Natural killer cell (primary cell): ENCODE measurements around the gene FANK1. TPM values are rescaled to one million over a fixed set of nuclear protein-coding genes. Genes with fewer than 3 reads are reported as not detected.

Experiments
- ATAC-seq, 3 donors: fragments of 150-1000 bp in 2 of 3; fragments of 200-7000 bp in 1 of 3; cut with Tn5 transposase; 1 replicate in 1 of 3; 2 replicates in 2 of 3; pipeline ENCODE4 v1.10.0; 2021; ENCODE audit warnings: mild to moderate bottlenecking in 2 of 3, moderate library complexity in 2 of 3
- DNase-seq, 2 donors: peaks; one replicate each; pipeline versions ENCODE4 v3.0.0 to v3.0.0-alpha.2; 2013 to 2021; ENCODE audit warnings: mixed read lengths in 1 of 2
- H3K27ac ChIP-seq: one replicate; pipeline ENCODE4 v1.5.1; 2013; ENCODE audit warnings: mild to moderate bottlenecking, low read length
- H3K27me3 ChIP-seq: one replicate; pipeline ENCODE4 v1.6.1; 2013; ENCODE audit warnings: low read length; ENCODE audit not compliant: control insufficient read depth, insufficient read depth
- H3K36me3 ChIP-seq: one replicate; pipeline ENCODE4 v1.6.1; 2013; ENCODE audit warnings: low read length; ENCODE audit not compliant: control insufficient read depth, insufficient read depth
- H3K4me1 ChIP-seq: one replicate; pipeline ENCODE4 v1.6.1; 2013; ENCODE audit warnings: low read length; ENCODE audit not compliant: control insufficient read depth, insufficient read depth
- H3K4me3 ChIP-seq: one replicate; pipeline ENCODE4 v1.5.1; 2013; ENCODE audit warnings: low read length
- H3K9me3 ChIP-seq: one replicate; pipeline ENCODE4 v1.6.1; 2013; ENCODE audit warnings: low read length; ENCODE audit not compliant: control insufficient read depth, insufficient read depth
- H3K27ac Mint-ChIP-seq, 2 donors: one replicate each; pipeline ENCODE4 v1.8.0; 2022; ENCODE audit warnings: mild to moderate bottlenecking in 2 of 2, mixed read lengths in 2 of 2, moderate library complexity in 1 of 2
- H3K27me3 Mint-ChIP-seq, 2 donors: one replicate each; pipeline ENCODE4 v1.8.0; 2022; ENCODE audit warnings: low read depth in 2 of 2, mixed read lengths in 2 of 2
- H3K36me3 Mint-ChIP-seq: one replicate; pipeline ENCODE4 v1.8.0; 2022; ENCODE audit warnings: mixed read lengths
- H3K4me1 Mint-ChIP-seq, 2 donors: one replicate each; pipeline ENCODE4 v1.8.0; 2022; ENCODE audit warnings: mixed read lengths in 2 of 2
- H3K4me3 Mint-ChIP-seq: one replicate; pipeline ENCODE4 v1.8.0; 2022; ENCODE audit warnings: mild to moderate bottlenecking, moderate library complexity, mixed read lengths
- H3K9me3 Mint-ChIP-seq, 2 donors: one replicate each; pipeline ENCODE4 v1.8.0; 2022; ENCODE audit warnings: mixed read lengths in 2 of 2
- CTCF ChIP-seq: fragments of 200-600 bp; IDR thresholded peaks from one replicate; pipeline ENCODE4 v1.8.0; 2022; ENCODE audit warnings: antibody characterized with exemption
- WGBS: methylation state at CpG from one replicate; pipeline ENCODE4 v1.1.7; 2013; ENCODE audit warnings: missing lambda C conversion rate; ENCODE audit not compliant: insufficient coverage; 5-methylcytosine and 5-hydroxymethylcytosine counted together
- intact Hi-C: fragments of 100-400 bp; cut with micrococcal nuclease; formaldehyde crosslinking; loops from one replicate; pipeline ENCODE4 v1.14.2; 2022
- total RNA-seq, 4 donors: library from RNA; stranded (reverse); fragments of 120-200 nt in 1 of 4; gene quantifications; one replicate each; pipeline versions ENCODE4 v1.2.3 to v1.2.4, GENCODE V29; 2013 to 2022

The FANK1 gene
- total RNA-seq, 3 donors from 2014 or later (not counting 1 experiment from before 2014, with no cell fraction given): not detected

DNA sequence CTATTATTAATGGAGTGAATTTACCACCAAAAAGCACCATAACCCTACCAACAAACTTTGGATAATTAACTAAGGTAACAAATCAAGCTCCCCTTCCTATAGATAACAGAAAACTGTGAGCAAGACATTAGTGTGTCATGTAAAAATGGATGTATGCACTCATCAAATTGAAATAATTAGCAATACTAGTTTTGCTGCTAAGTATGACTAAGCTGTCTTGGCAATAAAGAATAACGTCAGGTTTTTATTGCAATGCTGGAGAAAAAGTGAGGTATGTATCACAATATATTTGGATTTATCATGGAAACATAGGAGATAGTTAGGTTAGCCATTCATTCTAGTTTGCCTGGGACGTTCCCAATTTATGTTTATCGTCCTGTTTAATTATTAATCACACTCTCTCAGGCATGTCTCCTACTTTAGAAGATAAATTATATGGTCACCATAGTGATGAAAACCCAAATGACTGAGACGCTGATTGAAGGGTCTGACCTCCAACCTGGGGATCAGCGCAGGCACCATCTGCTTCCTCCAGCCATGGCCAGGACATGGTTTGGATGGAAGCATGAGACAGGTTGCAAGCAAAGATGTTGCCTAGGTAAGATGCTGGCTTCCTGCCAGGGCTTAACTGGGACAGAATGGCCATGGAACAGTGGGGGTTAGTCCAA lies 125.6 kb downstream of the FANK1 start:
- no peak overlapping the region for H3K4me3 ChIP-seq
- no peaks in the 10 kb centered on the region for H3K36me3 ChIP-seq
- WGBS: 100% methylated on average over 3 of the region's 5 CpGs
- ATAC-seq (no peak), DNase-seq (no peak)
- H3K27me3 Mint-ChIP-seq: peaks cover 7 to 9% of the 10 kb centered on the region in 2 donors
- no peak for TF ChIP-seq CTCF
- no peak overlapping the region for H3K27ac Mint-ChIP-seq
- no peaks in the 10 kb centered on the region for H3K4me1 ChIP-seq
- peaks cover 0 to 4% of the 10 kb centered on the region in 2 donors for H3K4me1 Mint-ChIP-seq
- no peaks in the 10 kb centered on the region for H3K36me3 Mint-ChIP-seq
- no peak overlapping the region for H3K4me3 Mint-ChIP-seq
- H3K9me3 ChIP-seq: no peaks in the 10 kb centered on the region
- intact Hi-C loops: no loop called here
- no peaks in the 10 kb centered on the region for H3K27me3 ChIP-seq
- H3K9me3 Mint-ChIP-seq: no peaks in the 10 kb centered on the region
- no peak overlapping the region for H3K27ac ChIP-seq

- intact Hi-C loops: no loop called here
- ATAC-seq (no peak), DNase-seq (no peak)
- Mint-ChIP-seq H3K36me3 (peaks cover 4% of the 10 kb centered on the region), H3K27me3 (peaks cover 7 to 12% of the 10 kb centered on the region in 2 donors), H3K4me3 (no peak overlapping the region), H3K27ac (no peak overlapping the region), H3K4me1 (no peaks in the 10 kb centered on the region), H3K9me3 (no peaks in the 10 kb centered on the region)
- Histone ChIP-seq H3K4me3 (no peak overlapping the region), H3K9me3 (no peaks in the 10 kb centered on the region), H3K36me3 (no peaks in the 10 kb centered on the region), H3K27ac (no peak overlapping the region), H3K27me3 (no peaks in the 10 kb centered on the region), H3K4me1 (no peaks in the 10 kb centered on the region)
- WGBS: 94% methylated on average over 5 of the region's 5 CpGs
- no peak for TF ChIP-seq CTCF
Observed at GRCh38 chr10:126022841-126023240, 126.5 kb downstream of the FANK1 start.

DNA sequence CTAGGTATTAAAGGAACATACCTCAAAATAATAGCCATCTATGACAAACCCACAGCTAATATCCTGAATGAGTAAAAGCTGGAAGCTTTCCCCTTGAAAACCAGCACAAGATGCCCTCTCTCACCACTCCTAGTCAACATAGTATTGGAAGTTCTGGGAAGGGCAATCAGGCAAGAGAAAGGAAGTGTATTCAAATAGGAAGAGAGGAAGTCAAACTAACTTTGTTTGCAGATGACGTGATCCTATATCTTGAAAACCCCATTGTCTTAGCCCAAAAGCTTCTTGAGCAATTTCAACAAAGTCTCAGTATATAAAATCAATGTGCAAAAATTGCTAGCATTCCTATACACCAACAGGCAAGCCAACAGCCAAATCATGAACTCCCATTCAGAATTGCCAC lies 131.3 kb downstream of the FANK1 start:
- no peak for DNase-seq
- peaks cover 14% of the 10 kb centered on the region for H3K36me3 Mint-ChIP-seq
- no peaks in the 10 kb centered on the region for H3K4me1 ChIP-seq
- no peak for ATAC-seq
- H3K36me3 ChIP-seq: no peaks in the 10 kb centered on the region
- H3K27ac Mint-ChIP-seq: no peak overlapping the region
- no peak overlapping the region for H3K27ac ChIP-seq
- peaks cover 0 to 3% of the 10 kb centered on the region in 2 donors for H3K9me3 Mint-ChIP-seq
- no peak overlapping the region for H3K4me3 ChIP-seq
- peaks cover 7 to 17% of the 10 kb centered on the region in 2 donors for H3K27me3 Mint-ChIP-seq
- intact Hi-C loops: no loop called here
- WGBS: 71% methylated on average over 1 of the region's 1 CpG
- H3K4me3 Mint-ChIP-seq: no peak overlapping the region
- no peak for TF ChIP-seq CTCF
- H3K27me3 ChIP-seq: no peaks in the 10 kb centered on the region
- H3K9me3 ChIP-seq: no peaks in the 10 kb centered on the region
- H3K4me1 Mint-ChIP-seq: no peaks in the 10 kb centered on the region

DNA sequence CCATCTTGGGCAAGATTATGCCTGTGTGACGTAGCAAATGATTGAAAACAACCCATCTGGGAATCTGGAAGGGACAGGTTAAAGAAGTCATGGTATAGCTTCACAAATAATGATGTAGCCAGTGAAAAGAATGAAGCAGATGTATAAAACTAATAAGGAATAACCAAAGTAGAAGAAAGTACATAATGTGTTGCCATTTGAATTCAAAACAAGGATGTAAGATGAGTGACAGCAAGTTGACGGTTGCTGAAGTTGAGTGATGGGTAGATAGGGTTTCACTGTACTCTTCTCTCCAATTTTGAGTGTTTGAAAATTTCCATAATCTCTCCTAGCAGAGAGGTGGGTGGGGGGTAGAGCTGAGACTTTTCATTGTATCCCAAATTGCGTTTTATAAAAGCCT lies 133.6 kb downstream of the FANK1 start:
- Histone ChIP-seq H3K4me3 (no peak overlapping the region), H3K9me3 (peaks cover 3% of the 10 kb centered on the region), H3K4me1 (no peaks in the 10 kb centered on the region), H3K27ac (no peak overlapping the region), H3K27me3 (no peaks in the 10 kb centered on the region), H3K36me3 (no peaks in the 10 kb centered on the region)
- H3K36me3 Mint-ChIP-seq: peaks cover 24% of the 10 kb centered on the region
- no peak overlapping the region for H3K4me3 Mint-ChIP-seq
- no peaks in the 10 kb centered on the region for H3K4me1 Mint-ChIP-seq
- H3K9me3 Mint-ChIP-seq: peaks cover 0 to 3% of the 10 kb centered on the region in 2 donors
- H3K27me3 Mint-ChIP-seq: peaks cover 3 to 16% of the 10 kb centered on the region in 2 donors
- no peak overlapping the region for H3K27ac Mint-ChIP-seq
- WGBS: 90% methylated on average over 3 of the region's 3 CpGs
- intact Hi-C loops: no loop called here
- ATAC-seq (no peak), DNase-seq (no peak)
- no peak for TF ChIP-seq CTCF
